ENCODE measurements around the gene MYT1.

DNA sequence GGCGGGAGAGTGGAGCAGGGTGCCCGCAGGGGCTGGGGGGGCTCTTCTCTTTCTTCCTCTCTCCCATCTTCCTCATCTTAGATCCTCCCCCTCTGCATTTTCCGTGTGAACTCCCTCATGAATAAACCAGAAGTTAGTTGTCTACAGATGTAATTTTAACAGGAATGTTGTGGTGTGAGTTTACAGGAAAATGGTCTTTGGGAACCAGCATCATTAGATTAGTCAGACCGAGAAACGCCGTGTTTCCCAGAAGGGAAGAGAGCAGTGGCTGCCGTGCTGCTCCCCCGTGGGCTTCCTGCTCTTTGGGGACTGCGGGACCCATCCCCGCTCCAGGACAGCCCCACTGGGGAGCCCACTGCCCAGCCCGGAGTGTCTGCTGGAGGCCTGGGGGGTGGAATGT lies 3.4 kb downstream of the MYT1 start:
- no peak for TF ChIP-seq POLR2A (IDR thresholded peaks at IDR 0.05; ENCODE audit: low read depth)
- TF ChIP-seq, protein P1, sequence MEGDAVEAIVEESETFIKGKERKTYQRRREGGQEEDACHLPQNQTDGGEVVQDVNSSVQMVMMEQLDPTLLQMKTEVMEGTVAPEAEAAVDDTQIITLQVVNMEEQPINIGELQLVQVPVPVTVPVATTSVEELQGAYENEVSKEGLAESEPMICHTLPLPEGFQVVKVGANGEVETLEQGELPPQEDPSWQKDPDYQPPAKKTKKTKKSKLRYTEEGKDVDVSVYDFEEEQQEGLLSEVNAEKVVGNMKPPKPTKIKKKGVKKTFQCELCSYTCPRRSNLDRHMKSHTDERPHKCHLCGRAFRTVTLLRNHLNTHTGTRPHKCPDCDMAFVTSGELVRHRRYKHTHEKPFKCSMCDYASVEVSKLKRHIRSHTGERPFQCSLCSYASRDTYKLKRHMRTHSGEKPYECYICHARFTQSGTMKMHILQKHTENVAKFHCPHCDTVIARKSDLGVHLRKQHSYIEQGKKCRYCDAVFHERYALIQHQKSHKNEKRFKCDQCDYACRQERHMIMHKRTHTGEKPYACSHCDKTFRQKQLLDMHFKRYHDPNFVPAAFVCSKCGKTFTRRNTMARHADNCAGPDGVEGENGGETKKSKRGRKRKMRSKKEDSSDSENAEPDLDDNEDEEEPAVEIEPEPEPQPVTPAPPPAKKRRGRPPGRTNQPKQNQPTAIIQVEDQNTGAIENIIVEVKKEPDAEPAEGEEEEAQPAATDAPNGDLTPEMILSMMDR (IDR thresholded peaks at IDR 0.05): no peak
